HL-60 (cell line): ENCODE measurements around the gene GLT8D1.

Experiments
- CTCF ChIP-seq: IDR thresholded peaks from one replicate; pipeline ENCODE4 v1.5.1; 2011; ENCODE audit warnings: low read length, control low read depth, inconsistent platforms; ENCODE audit not compliant: insufficient read depth
- GABPA ChIP-seq: IDR thresholded peaks from 2 replicates; pipeline ENCODE4 v1.6.1; 2012; ENCODE audit warnings: low read depth
- POLR2AphosphoS5 ChIP-seq: IDR thresholded peaks from 2 replicates; pipeline ENCODE4 v1.6.1; 2012; ENCODE audit warnings: low read depth
- REST ChIP-seq: IDR thresholded peaks from 2 replicates; pipeline ENCODE4 v1.6.1; 2012; ENCODE audit warnings: low read depth; ENCODE audit not compliant: insufficient replicate concordance
- SPI1 ChIP-seq: IDR thresholded peaks from 2 replicates; pipeline ENCODE4 v1.6.1; 2012; ENCODE audit warnings: low read depth, mild to moderate bottlenecking, borderline replicate concordance

GRCh38 chr3:52714335-52715302 is 9.0 kb upstream of the GLT8D1 start:
- TF ChIP-seq SPI1 (no peak), CTCF (no peak), POLR2AphosphoS5 (no peak), REST (no peak), GABPA (no peak)
